CD4-positive, alpha-beta T cell treated with Interleukin-6 at 100 ng/mL for 8 hours (primary cell): ENCODE measurements around the gene RGS10.

Source experiments
- DNase-seq: peaks from one replicate; pipeline ENCODE4 v3.0.0-alpha.2; 2020; ENCODE audit warnings: mixed read lengths, low spot score

Gene RGS10

DNA sequence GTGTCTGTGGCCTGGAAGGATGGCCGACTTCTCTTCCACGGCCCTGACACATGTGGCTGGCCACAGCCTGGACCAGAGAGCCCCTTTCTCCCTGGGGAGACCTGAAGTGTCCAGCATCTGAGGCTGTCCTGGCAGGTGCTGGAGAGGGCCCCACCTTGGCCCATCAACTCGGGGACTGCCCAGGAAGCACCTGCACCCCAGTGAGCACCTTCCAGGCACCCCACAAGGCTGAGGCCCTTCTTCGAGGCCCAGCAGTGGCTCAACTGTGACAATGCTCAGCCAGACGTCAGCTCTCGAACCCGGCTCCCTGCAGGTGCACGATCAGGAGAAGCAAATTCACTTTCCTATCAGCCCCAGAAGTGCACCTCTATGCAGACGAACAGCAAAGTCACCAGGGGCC, 24.3 kb downstream of the RGS10 start:
- no peak for DNase-seq

DNA sequence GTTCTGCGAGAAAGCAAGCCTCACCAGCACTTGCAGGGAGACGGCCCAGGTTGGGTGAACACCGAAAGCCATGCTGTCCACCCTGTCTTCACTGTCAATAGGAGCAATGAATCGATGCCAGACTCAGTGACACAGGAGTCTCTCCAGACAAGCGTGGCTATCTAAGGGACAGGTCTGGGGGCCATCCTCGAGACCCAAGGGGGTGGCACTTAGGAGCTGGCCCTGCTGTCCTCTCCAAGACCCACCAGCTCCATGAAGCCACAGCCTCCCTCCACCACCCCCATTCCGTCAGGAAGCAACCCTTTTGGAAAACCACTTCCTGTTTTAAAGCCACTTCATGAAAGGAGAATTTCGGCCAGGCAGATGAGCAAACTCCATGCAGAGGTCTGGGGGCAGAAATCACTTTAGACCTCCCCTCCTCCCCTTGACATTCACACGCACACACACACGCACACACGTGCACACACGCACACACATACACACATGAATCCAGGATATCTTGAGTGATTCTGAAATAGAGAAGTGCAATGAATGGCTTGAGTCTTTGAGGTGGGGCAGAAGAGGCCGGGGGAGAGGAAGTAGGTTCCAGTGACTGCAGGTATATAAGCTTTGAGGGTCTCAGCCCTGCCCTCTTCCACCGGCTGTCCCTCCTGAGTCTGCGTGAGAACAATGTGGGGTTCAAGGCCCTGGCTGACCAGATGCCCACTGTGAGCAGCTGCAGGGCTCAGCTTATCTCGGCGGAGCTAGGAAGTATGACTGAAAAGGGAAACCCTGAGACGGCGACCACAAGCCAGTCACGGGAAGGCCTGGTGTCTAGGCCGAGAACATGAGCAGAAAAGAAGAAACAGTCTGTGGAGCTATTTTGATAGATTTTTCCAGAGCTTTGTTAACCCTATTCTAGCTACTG, 25.0 kb downstream of the RGS10 start:
- peak; percentile 43 for DNase-seq

DNA sequence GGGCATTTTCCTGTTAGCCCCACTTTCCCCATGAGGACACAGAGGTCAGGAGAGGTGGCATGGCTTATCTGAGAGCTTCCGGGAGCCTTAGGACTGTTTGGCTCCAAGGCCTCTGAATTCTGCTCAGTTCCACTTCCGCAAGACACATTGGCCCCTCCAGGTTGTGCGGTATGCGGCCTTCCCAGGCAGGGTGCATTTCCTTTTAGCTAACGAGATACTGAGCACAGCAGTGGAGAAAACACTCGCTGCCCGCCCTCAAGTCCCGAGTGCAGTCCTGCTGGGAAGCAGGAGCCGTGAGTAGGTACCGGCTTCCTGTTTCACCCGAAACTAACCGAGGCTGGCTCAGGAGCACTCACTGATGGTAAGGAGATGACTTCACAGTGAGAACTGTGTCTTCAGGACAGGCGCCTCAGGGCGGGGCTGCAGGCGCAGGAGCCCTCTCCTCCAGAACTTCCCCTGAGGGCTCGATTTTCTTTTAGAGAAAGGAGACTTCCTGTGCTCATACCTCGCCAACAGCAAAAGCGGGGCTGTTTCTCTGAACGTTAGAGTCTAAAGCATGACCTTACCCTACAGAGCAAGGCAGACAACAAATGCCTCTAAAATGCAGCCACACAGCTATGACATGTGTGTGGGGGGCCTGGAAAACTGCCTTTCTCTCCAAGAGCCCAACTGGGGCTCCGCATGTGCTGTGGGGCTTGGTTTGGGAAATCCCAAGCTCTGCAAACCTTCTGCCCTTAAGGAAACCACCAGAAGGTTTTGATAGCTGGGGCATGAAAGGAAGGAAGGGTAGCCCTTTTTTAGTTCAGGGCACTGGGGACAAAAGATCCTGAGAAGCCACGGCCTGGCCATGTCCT, 25.9 kb downstream of the RGS10 start:
- peak; percentile 72 for DNase-seq

DNA sequence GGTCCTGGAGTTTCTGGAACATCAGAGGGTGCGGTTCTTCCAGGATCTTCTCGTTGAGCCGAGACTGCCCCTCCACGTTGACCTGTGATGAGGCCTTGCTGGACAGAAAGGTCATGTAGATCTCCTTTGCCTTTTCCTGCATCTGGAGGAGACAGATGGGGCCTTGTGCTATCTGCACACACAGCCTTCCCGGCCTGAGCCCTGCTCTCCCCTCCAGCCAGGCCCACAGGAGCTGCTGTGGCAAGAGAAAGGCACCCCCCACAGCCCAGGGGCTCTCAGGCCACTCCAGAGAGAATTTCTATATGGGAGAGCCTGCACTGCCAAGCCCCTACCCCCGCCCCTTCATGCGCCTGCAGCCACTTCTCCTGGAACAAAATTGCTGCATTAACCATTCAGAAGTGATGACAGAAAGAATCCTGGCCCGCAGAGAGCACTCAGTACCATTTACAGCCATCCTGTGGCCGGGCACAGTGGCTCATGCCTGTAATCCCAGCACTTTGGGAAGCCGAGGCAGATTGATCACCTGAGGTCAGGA, 26.9 kb downstream of the RGS10 start:
- DNase-seq = no peak

DNA sequence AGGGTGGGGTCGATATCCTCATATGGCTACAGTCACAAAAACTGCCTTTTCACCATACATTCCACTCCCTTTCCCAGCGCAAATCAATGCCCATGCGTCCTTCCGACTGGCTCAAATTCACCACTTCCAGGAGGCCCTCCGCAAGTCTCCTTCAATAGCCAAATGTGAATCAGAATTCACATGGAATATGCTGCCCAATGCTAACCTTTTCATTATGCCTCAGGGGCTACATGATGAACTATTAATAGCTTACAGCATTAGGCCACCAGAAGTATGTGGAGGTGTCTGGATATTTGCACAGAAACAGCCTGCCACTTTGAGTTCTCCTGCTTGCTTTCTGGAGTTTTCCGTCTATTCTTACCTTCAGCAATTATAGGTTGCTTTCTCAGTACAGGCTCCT, 27.7 kb downstream of the RGS10 start:
- no peak for DNase-seq

DNA sequence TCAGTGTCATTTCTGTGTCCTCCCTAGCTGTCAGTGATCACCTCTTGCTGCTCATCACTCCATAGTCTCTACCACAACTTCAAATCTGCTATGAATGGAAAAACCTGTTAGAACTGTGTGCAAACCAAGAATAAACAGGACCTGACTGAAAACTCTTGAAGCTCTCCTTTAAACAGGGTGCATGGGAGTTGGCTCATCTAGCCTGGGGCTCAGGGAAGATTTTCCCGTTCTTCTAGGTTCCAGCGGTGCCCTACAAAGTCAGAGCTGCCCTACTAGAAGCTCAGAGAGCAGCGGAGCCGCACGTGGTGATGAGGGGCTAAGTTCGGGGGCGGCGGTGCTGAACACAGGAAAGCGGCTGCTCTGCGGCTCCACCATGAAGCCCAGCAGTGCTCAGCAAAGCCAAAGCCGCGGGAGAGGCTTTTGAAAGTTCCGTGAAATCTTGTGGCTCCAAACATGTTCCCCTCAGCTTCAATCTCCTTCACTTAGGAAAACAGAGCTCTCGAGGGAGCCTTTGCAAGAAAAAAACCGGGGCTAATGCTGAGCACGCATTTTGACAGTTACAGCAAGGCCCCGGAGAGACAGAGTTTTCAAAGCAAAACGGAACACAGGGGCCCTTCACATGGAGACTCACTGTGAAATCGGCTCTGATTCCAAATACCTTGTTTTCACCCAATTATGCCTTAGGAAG, 30.5 kb downstream of the RGS10 start:
- DNase-seq = no peak

DNA sequence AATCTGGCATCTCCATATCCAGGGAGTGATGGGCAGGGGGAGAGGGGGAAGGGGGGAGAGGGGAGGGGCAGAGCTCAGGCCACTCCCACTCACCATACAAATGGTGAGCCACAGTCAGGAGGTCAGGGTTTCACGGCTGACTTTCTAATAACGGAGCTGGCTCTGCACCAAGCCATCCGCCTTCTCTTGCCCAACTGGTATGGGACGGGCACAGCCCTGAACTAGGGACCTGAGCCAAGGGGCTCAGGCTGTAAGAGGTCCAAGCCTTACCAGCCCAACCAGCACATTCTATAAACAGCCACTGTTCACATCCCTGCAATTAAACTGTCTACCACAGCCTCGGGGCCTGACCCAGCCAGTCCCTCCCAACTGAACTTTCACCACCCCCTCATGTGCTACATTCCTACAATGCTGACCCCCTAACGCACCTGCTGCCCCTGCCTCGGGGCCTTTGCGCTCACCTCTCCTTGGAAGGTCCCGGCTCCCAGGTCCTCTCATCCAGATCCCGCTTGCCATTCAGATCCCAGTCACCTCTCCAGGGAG, 32.5 kb downstream of the RGS10 start:
- DNase-seq = no peak

DNA sequence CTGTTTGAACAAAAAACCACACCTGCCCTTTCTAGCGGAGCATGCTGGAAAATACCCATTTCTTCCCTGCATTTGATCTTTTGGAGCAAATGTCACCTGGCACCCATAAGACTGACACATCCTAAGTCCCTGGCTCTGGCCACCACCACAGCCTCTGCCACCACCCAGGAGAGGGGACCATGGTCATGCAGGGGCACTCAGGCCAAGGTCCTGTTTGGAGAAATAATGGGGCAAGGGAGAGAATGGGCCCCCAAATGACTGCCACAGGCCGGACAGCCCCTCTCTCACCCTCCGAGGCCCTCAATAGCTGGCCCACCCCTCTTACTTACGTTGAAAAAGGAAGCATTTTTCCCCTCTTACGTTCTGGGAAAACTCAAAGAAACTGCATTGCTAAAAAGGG, 35.4 kb downstream of the RGS10 start:
- no peak for DNase-seq

DNA sequence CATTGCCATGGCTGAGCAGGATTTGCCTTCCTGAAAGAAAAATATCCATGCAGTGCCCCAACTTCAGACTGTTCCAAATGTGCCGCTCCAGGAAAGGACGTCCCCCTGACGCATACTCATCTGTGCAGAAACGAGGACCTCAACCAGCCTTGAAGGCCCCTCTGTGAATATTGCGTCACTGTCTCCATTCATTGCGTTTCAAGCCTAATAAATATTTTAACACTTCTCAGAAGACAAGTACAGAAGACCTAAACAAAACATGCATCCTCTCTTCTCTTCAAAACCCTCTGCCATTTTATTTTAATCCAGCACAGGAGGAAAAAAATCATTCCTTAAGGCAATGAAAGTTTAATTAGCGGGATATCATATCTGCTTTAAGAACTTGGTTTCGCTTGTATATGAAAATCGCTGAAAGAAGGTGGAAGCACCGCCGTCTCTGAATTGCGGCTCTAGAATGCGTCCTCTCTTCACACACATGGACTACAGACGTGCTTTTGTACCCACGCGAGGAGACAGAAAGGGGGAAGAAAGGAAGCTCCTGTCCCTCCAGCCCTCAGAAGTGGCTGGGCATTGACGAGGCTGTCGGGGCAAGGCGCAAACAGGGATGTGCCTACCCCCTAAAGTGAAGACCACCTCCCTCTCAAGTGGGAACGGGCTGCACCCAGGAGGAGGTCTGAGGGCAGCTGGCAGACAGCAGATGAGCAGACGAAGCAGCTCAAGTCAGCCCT, 36.8 kb downstream of the RGS10 start:
- no peak for DNase-seq

DNA sequence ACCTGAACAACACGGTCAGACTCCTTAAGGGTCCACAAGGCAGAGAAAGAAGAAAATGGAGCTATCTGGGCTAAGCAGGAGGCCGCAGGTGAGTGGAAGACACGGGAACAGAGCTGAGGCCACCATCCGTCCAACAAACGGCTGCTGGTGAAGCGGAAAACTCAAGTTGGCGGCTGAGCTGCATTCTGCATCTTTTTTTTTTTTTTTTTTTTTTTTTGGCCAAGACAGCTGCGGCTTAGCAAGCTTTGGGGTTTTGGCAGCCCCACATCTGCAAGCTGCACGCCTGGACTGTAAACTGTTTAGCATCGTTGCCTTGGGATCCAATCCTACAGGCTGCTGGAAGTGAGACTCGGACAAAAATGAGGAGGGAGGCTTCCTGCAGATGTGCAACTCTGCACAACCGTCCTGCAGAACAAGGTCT, 37.4 kb downstream of the RGS10 start:
- DNase-seq = peak; percentile 27

DNA sequence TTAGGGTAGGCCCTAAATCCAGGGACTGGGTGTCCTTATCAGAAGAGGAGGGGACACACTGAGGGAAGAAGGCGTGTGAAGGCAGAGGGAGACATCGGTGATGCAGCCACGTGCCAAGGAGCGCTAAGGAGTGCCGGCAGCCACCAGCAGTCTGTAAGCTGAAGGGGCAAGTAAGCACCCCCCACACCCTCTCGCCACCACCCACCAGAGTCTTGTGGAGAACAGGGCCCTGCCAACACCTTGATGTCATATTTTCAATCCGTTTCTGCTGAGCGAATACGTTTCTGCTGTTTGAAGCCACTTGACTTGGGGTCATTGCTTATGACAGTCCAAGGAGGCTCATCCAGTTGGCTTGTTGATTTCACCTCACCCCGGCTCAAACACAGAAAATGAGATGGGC, 37.9 kb downstream of the RGS10 start:
- no peak for DNase-seq

DNA sequence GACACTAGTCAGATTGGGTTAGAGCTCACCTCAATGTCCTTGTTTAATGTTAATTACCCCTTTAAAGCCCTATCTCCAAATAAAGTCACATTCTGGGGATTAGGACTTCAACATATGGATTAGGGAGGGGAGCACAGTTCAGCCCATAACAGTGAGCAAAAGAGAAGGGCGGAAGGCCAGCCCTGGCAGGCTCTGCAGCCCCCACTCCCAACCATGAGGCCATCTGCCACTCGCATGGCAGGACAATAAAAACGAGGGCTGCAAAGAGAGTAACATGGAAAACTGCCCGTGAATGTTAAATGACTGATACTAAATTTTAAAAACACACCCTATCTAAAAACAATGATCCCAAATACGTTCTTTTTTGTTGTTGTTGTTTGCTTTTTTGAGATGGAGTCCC, 38.7 kb downstream of the RGS10 start:
- no peak for DNase-seq

DNA sequence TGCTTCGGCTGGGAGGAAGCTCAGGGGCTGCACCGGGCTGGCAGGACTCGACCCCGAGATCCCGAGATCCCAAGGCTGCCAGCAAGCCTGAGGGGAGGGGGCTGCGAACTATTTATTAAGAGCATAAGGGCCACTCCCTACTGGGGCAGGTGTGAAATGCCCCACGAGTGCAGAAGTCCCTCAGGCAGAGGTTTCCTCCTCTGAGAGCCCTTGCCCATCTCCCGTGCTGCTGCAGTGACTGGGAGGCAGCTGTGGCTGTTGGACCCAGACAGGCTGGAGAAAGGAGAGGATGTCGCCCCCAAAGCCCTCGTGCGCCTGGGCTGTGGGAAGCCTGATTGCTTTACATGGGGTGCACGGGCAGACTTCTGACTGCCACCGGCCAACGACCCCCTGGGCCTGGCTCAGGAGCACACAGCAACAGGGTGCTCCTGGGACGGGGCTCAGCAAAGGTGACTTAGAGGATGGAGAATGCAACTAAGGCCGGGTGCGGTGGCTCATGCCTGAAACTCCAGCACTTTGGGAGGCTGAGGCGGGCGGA, 39.8 kb downstream of the RGS10 start:
- DNase-seq = no peak

DNA sequence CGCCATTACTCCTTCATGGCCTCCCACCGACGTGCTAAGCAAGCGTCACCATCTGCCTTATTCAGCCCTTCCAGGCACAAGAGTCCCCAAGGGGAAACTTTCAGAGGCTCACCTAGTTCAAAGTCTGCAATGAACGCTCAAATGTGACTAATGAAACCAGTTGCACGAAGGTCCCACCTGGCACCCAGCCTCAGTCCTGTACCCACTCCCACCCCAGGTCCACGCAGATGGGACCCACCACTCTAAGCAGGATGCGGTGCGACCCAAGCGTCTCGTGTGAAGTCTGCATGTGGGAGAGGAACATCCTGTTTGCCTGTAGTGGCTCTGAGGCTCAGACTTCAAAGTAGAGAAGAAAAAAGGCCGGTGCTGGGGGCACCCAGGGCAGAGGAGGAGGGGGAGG, 40.3 kb downstream of the RGS10 start:
- peak; percentile 92 for DNase-seq

DNA sequence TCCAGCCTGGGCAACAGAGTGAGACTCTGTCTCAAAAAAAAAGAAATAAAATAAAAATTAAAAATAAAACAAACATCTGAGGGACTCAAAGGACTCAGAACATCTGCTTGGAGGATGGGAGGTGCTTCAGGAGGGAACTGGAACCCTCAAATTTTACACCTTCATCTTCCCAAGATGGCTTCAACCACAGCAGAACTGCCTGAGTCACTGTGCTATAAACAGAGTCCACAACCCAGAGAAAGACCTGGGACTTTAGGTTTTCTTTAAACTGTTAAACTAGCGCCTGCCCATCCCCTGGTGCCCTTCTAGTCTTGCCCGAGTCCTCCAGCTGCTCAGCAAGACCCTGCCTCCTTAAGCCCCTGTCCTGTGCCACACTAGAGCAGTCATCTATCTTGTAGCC, 40.8 kb downstream of the RGS10 start:
- DNase-seq = peak; percentile 47

DNA sequence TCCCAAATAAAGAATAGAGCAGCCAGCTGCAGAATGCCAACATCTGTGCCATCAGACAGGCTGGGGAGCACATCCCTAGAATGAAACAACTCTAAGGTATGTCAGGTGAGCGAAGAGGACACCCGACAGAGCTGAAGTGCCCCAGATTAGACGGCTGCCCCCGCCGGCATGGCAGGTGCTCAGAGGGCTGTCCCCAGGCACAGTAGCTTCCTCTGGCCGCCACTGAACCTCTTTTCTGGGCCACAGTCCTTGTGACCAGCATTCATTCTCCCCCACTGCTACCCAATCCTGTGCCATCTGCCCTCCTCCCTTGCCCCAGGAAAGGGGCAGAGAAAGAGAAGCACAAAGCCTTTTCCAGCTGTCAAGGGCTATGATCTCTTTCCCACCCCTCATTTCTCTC, 41.7 kb downstream of the RGS10 start:
- no peak for DNase-seq

DNA sequence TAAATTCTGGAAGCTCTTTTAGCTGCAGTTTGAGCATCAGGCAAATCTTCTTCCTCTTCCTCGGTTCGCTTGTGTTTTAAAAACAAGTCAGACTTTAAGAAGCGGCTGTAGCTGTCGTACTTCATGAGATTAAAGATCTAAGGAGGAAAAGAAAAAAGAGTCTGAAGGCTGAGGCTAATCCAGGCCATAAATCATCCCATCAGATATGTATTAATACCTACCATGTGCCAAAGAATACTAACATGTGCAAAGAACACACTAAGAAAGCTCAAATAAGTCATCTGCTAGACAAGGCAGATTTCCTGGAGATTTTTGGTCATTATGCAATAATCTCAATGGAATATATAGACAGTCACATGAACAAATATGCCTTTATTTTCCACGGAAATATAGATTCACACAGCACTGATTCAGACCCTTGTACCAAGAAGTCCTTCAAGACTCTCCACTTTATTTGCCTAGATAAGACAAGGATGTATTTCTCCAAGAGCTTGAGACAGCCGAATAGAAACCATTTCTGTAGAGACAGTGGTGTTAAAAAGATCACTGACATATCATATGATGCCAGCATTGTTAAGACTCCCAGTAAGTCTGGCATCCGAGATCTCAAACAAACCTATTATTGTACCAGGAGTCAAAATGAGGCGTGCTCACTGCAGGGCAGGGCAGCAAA, 42.3 kb downstream of the RGS10 start:
- DNase-seq = no peak

DNA sequence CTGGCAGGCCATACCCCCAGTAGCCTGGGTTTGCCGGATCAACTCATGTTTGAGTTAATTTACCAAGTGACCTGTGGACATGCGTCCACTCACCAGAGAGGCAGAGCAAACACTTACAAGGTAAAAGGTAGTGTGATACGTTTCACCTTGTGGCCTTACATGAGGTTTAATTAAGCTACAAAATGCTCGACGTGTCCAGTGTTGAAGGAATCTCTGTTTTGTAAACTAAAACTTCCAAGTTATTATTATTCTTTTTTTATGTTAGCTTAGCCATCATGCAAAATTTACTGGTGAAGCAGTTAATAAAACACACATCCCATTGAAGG, 42.9 kb downstream of the RGS10 start:
- DNase-seq = no peak

DNA sequence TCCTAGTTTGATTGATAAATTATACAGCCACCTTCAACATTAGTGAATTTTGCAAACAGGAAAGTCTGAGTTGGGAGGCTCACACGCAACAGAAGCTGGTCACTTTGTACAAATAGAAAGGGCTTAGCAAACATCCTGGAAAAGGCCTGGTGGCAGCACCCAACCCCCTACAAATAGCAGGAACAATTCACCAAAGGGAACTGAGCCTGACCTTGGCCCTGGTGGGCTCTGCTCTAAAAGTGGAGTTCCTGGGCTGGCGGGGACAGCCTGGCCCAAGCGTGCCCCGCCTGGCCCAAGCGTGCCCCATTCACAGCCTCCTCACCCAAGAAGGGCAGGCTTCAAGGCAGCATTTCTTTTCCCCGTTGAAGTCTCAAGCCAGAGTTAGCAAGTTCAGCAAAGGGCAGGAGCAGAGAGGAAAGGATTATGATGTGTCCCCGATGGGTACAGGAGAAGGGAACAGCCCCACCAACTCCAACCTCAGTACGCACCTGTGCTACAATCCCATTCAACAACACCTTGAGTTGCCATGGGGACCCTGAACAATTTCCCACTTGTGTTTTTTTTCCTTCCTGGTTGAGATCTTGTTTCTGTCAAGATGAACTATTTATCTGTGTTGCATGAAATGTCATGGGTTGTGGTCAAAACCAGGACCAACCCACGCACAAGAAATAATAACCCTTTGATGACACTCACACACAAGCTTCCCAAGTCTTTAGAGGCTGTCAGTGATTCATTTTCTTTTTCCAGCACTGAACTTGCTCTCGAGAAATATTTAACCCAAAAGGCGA, 43.4 kb downstream of the RGS10 start:
- no peak for DNase-seq

DNA sequence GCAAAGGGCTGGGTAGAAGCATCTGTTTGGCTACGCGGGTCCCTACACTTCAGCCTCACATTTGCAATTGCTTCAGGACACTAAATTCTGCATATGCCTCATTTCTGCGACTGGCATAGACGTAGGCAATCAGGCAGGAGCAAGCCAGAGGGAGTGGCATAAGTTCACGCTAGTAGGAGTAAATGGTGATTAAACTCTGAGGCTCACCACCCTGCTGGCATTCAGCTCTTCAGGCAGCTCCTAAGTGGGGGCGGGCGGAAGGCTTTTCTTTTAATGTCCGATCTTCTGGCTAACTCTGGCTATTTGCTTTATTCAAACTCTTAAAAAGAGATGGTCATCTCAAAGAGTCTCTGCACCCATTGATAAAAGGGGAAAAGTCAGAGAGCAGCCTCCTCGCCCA, 45.3 kb downstream of the RGS10 start:
- DNase-seq = no peak
